B cell (primary cell): ENCODE results near the gene PLA2R1.

Experiments used
- EZH2 ChIP-seq: IDR thresholded peaks from 2 replicates; pipeline ENCODE4 v1.6.1; 2012; ENCODE audit warnings: borderline replicate concordance, low read depth, mild to moderate bottlenecking, moderate library complexity, low read length; ENCODE audit not compliant: insufficient read depth, poor library complexity, severe bottlenecking
- TF ChIP-seq, protein P1 (sequence below): fragments of 200-600 bp; IDR thresholded peaks from one replicate; pipeline ENCODE4 v1.8.0; 2022; ENCODE audit warnings: antibody characterized with exemption, mild to moderate bottlenecking

- TF ChIP-seq, protein P1, sequence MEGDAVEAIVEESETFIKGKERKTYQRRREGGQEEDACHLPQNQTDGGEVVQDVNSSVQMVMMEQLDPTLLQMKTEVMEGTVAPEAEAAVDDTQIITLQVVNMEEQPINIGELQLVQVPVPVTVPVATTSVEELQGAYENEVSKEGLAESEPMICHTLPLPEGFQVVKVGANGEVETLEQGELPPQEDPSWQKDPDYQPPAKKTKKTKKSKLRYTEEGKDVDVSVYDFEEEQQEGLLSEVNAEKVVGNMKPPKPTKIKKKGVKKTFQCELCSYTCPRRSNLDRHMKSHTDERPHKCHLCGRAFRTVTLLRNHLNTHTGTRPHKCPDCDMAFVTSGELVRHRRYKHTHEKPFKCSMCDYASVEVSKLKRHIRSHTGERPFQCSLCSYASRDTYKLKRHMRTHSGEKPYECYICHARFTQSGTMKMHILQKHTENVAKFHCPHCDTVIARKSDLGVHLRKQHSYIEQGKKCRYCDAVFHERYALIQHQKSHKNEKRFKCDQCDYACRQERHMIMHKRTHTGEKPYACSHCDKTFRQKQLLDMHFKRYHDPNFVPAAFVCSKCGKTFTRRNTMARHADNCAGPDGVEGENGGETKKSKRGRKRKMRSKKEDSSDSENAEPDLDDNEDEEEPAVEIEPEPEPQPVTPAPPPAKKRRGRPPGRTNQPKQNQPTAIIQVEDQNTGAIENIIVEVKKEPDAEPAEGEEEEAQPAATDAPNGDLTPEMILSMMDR = no peak
- TF ChIP-seq EZH2 = no peak
Measured at GRCh38 chr2:160085662-160086061, 23.2 kb upstream of the PLA2R1 start.
